GM11168 (cell line): ENCODE results near the gene NCKIPSD.

Source experiments
- in situ Hi-C: fragments of 300-500 bp; cut with MboI; formaldehyde crosslinking; loops from one replicate; pipeline ENCODE4 v1.12.0; 2022; ENCODE audit warnings: low sequenced_read_pairs; ENCODE audit not compliant: unreplicated experiment

The NCKIPSD gene

GRCh38 chr3:48628277-48629017 lies 57.3 kb downstream of the NCKIPSD start:
- in situ Hi-C loops, result no loop called here

GRCh38 chr3:48625600-48625999 lies 60.1 kb downstream of the NCKIPSD start:
- in situ Hi-C loops, result no loop called here

GRCh38 chr3:48624767-48625166 lies 60.9 kb downstream of the NCKIPSD start:
- in situ Hi-C loops, result no loop called here

GRCh38 chr3:48623851-48624547 lies 61.7 kb downstream of the NCKIPSD start:
- in situ Hi-C loops, result no loop called here
